Skin epidermis (tissue), 12 donors: ENCODE data around the gene SLC34A3.
A peak's percentile ranks its signal among the peaks of the same experiment; 100 is the strongest.
"Not testable (repeated sequence)": the region's sequence is repeated elsewhere in the genome, so short reads cannot be mapped to it uniquely, and the experiment has no call there.

ENCODE experiments used
- H3K27ac ChIP-seq, 21 experiments: fragments of 200-600 bp; sonication (generic) in 11 of 21; one replicate each; pipeline ENCODE4 v1.5.0; 2020; ENCODE audit warnings: mild to moderate bottlenecking in 3 of 21, inconsistent platforms in 2 of 21, moderate library complexity in 2 of 21
- H3K4me3 ChIP-seq, 7 experiments: fragments of 200-600 bp; sonication (generic) in 2 of 7; one replicate each; pipeline ENCODE4 v1.5.0; 2020; ENCODE audit warnings: inconsistent platforms in 2 of 7, mild to moderate bottlenecking in 2 of 7, moderate library complexity in 1 of 7

SLC34A3 gene

GRCh38 chr9:137237759-137238726 lies 7.3 kb downstream of the SLC34A3 start:
- Histone ChIP-seq H3K27ac (peak overlapping the region in 10 of 21 experiments; percentile 2 to 49 (median 32)), H3K4me3 (no peak overlapping the region)

DNA sequence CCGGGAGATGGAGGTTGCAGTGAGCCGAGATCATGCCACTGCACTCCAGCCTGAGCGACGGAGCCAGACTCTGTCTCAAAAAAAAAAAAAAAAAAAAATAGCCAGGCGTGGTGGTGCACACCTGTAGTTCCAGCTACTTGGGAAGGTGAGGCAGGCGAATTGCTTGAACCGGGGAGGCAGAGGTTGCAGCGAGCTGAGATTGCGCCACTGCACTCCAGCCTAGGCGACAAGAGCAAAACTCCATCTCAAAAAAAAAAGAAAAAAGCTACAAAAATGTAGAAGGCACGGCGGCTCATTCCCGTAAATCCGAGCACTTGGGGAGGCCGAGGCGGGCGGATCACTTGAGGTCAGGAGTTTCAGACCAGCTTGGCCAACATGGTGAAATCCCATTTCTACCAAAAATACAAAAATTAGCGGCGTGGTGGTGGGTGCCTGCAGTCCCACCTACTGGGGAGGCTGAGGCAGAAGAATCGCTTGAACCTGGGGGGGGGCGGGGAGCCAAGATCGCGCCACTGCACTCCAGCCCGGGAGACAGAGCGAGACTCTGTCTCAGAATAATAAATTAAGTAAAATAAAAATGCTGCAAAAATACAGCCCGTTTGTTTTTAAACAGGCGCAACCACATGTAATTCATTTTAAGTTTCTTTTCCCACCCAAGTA lies 9.0 kb downstream of the SLC34A3 start:
- Histone ChIP-seq H3K4me3 (peak overlapping the region; percentile 58 to 90 (median 79)), H3K27ac (peak overlapping the region; percentile 94 to 99 (median 96))

DNA sequence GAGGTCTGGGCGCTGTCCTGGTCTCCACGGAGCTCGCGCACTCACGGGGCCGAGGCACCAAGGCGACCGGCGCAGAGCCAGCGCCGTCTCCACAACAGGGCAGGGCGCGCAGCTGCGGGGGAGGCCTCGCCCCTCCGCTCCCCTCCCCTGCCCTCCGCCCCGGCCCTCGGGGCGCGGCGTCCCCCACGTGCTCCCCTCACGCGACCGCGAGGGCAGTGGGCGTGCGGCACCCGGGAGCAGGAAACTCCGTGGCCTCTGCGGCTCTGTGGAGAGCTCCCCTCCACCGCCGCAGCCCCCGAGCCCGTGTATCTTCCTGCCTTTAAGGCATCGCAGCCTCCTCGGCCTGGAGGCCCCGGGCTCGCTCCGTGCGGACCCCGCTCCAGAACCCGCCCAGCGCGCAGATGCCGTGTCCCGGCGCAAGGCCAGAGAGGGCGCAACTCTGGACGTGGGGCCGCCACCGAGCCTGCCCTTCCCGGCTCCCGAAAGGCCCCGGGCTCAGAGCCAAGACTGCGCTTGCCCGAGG lies 9.7 kb downstream of the SLC34A3 start:
- Histone ChIP-seq H3K27ac (peak overlapping the region; percentile 94 to 99 (median 96)), H3K4me3 (peak overlapping the region; percentile 58 to 90 (median 79))

DNA sequence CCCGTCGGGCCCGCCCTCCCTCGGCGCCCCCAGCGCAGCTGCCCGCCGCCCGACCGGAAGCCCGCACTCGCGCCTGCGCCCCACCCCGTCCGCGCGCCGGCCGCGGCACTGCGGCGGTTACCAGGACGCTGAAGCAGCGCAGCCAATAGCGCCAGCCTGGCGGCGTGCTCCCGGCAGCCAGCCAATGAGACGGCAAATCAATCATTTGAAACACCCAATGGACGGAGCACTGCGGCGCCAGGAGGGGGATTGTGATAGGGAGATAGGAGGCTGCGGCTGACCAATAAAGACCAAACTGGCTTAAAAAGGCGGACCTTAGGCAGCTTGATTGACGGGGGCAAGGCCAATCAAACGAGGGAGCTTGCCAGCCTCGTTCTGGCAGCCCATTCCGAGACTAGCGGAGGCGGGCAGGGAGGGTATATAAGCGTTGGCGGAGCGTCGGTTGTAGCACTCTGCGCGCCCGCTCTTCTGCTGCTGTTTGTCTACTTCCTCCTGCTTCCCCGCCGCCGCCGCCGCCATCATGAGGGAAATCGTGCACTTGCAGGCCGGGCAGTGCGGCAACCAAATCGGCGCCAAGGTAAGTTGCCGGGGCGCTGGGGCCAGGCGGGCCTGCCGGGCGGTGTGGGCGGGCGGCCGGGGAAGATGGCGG lies 10.3 kb downstream of the SLC34A3 start, which contains the start of gene TUBB4B:
TSS of gene TUBB4B (plus strand) at position 447 of the 649 bp plus-strand sequence. CDS start at position 521, 74 bp downstream.
- Histone ChIP-seq H3K4me3 (peak within 1 kb of the TSS; percentile 83 to 92 (median 88)), H3K27ac (peak within 1 kb of the TSS; percentile 94 to 99 (median 97))

GRCh38 chr9:137241490-137242268 lies 11.0 kb downstream of the SLC34A3 start:
- peak overlapping the region; percentile 82 to 98 (median 93) for H3K27ac ChIP-seq
- H3K4me3 ChIP-seq: peak overlapping the region; percentile 83 to 92 (median 88)

DNA sequence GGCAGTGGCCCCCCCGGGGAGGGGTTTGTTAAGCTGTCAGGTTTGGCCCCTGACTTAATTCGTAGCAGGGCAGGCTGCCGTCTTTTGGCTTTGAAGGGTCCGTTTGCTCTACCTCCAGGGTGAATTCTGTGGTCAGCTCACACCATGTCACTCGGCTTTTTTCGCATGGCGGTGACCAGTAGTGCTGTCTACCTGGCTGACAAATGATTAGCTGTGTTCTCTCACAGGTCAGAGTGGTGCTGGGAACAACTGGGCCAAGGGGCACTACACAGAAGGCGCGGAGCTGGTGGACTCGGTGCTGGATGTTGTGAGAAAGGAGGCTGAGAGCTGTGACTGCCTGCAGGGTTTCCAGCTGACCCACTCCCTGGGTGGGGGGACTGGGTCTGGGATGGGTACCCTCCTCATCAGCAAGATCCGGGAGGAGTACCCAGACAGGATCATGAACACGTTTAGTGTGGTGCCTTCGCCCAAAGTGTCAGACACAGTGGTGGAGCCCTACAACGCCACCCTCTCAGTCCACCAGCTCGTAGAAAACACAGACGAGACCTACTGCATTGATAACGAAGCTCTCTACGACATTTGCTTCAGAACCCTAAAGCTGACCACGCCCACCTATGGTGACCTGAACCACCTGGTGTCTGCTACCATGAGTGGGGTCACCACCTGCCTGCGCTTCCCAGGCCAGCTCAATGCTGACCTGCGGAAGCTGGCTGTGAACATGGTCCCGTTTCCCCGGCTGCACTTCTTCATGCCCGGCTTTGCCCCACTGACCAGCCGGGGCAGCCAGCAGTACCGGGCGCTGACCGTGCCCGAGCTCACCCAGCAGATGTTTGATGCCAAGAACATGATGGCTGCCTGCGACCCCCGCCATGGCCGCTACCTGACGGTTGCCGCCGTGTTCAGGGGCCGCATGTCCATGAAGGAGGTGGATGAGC lies 11.8 kb downstream of the SLC34A3 start:
- Histone ChIP-seq H3K4me3 (peak overlapping the region; percentile 83 to 92 (median 88)), H3K27ac (peak overlapping the region; percentile 73 to 98 (median 93))

GRCh38 chr9:137243266-137243625 lies 12.5 kb downstream of the SLC34A3 start:
- not testable (repeated sequence) for H3K4me3 ChIP-seq

GRCh38 chr9:137243626-137244485 lies 13.2 kb downstream of the SLC34A3 start:
- Histone ChIP-seq H3K4me3 (no peak overlapping the region), H3K27ac (peak overlapping the region in 1 of 21 experiments; percentile 2)

More at GRCh38 chr9:137243266-137243625, 12.5 kb downstream of the SLC34A3 start:
- H3K27ac ChIP-seq: not testable (repeated sequence)

DNA sequence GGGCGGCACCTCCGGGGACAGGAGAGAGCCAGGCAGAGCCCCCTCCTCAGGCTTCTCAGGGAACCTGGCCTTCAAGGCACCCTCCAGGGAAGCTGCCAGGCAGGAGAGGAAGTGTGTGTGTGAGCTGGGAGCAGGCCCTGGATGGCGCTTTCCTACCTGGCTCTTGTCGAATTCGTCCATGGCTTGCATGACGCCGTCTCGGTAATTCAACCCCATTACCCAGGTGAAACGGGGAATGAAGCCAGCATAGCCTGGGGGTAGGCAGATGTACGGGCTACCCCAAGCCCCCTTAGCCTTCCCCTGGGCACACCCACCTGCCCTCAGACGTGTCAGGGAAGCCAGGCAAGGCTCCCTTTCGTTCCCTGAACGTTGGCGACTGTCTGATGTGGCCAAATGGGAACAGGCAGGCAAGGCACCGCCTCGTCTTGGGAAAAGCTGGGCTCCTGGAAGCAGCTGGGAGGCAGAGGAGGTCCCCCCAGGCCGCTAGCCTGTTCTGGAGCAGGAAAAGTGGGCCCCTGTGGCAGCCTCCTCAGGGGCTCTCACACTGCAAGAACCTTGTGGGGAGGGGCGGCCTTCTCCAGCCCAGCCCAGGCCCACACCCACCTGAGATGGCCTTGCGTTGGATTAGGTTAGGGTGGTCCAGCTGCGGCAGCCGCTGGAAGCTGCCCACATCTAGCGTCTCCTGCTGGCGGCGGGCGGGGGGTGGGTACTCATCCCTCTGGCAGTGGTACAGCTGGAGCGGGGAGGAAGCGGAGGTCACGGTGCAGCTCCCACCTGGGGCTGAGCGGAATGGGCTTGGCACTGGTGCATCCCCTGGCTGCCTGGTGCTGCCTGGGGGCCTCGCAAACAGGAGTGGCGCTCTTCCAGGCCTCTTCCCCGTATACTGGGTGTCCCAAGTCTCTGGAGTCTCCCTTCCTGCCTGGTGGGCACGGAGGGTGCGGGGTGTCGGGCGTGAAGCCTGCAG lies 14.1 kb downstream of the SLC34A3 start:
- Histone ChIP-seq H3K27ac (peak overlapping the region in 1 of 21 experiments; percentile 2), H3K4me3 (no peak overlapping the region)

GRCh38 chr9:137245450-137246421 lies 15.0 kb downstream of the SLC34A3 start:
- no peak overlapping the region for H3K4me3 ChIP-seq
- no peak overlapping the region for H3K27ac ChIP-seq

DNA sequence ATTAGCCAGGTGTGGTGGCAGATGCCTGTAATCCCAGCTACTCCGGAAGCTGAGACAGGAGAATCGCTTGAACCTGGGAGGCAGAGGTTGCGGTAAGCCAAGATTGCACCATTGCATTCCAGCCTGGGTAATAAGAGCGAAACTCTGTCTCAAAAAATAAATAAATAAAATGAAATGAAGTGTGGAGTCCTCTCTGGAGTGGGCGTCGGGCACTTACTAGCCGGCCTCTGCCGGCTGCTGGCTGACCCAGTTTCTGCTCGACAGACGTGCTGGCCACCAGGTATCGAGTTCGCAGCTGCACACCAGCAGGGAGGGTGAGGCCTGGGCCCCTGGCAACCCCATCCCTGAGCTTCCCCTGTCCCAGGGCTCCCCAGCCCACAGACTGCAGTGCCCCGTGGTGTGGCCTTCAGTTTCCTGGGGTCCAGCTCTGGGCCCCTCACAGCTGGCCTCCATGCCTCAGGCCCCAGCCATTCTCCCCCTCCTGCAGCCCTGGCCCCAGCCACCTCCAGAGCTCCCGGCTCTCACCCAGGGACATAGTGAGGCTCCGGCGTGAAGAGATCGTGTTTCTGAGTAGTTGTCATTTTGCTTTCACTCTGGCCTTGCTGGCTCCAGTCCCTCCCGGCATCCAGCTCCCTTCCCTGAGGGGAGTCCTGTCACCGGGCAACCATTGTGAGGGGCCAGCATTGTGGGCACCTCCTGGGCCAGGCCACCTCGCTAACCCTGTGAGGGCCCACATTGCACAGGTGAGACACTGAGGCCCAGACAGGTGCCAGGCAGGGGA lies 16.6 kb downstream of the SLC34A3 start:
- Histone ChIP-seq H3K27ac (no peak overlapping the region), H3K4me3 (no peak overlapping the region)

DNA sequence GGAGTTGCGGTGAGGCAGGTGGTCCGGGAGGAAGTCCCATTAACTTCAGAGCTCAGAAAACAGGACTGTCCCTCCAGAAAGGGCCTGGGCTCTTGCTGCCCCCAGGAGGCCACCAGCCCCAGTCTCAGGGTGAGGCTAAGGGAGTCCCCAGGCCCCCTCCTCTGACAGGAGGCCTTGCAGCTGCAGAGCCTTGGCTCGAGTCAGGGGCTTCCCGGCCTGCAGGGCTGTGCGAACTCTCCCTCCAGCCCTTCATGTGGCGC lies 17.1 kb downstream of the SLC34A3 start:
- Histone ChIP-seq H3K27ac (no peak overlapping the region), H3K4me3 (no peak overlapping the region)

DNA sequence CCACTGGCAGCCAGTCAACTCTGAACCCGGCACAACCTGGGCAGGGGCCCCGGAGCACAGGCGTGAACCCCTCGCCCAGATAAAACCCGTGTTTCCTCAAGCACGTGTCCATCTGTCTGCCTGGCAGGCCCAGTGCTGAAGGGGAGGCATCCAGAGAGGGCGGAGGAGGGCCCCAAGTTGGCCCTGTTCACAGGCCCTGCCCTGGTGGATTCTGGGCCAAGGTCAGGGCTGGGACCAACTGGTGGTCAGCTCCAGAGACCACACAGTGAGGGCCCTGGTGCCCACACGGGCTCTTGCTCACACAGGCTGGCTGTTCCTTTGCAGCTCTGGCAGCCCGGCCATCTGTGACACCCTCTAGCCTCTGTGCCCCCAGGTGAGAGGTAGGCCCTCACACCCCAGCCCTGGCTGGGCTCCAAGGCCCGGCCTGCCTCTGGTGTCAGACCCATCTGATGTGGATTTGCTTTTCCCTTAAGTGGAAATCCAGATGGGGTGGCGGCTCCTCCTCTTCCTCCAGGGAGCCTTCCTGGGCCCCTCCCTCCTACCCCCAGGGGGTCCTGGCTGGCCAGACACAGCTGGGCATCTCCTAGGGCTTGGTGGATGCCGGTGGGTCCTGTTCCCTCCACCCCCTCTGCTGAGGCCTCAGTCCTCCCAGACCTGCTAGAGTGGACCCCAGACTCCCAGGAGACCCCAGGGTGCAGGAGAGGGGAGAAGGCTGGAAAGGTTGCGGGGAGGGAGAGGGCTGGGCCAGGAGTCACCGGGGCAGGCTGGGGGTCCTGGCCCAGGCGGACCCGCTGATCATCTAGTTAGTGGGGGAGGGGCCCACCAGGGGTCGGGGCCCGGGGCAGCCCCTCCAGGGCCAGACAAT lies 19.9 kb downstream of the SLC34A3 start:
- Histone ChIP-seq H3K27ac (no peak overlapping the region), H3K4me3 (no peak overlapping the region)

DNA sequence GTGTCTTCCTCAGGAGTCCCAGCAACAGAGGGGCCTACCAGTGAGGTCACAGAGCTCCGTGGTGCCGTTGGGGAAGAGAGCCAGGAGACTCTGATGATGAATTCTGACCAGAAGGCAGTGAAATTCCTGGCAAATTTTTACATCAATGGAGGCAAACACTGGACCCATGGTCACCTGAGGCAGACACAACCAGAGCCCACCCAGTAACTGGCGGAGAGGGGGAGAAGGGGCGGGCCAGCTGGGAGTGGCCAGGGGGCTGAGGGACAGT lies 20.4 kb downstream of the SLC34A3 start, which contains the start of gene STPG3:
TSS of gene STPG3 (plus strand) at position 93 of the 268 bp plus-strand sequence. CDS start at position 94, 1 bp downstream.
- H3K4me3 ChIP-seq: no peak within 1 kb of the TSS
- H3K27ac ChIP-seq: no peak within 1 kb of the TSS
